ENCODE results near the gene CDC6.

Gene CDC6

GRCh38 chr17:40321524-40321929, 33.8 kb downstream of the CDC6 start:
- H3K9ac ChIP-seq (ENCODE audit: low read length in 5 of 5) = peak overlapping the region in 4 of 5 donors; percentile 1 to 64 (median 48)
- H3K4me3 ChIP-seq (ENCODE audit: low read depth in 1 of 5, low read length in 5 of 5) = peak overlapping the region; percentile 50 to 86 (median 63)
- peak overlapping the region; percentile 88 for H3K27ac ChIP-seq (ENCODE audit: low read depth, low read length)

GRCh38 chr17:40321961-40322357, 34.3 kb downstream of the CDC6 start:
- Histone ChIP-seq H3K4me3 (ENCODE audit: low read depth in 1 of 5, low read length in 5 of 5) (peak overlapping the region; percentile 50 to 86 (median 63)), H3K36me3 (ENCODE audit: control insufficient read depth in 5 of 5, insufficient read depth in 5 of 5, low read length in 5 of 5) (no peaks in the 10 kb centered on the region), H3K9ac (ENCODE audit: low read length in 5 of 5) (peak overlapping the region in 4 of 5 donors; percentile 50 to 71 (median 60)), H3K27ac (ENCODE audit: low read depth, low read length) (peak overlapping the region; percentile 88), H3K27me3 (ENCODE audit: control insufficient read depth in 5 of 5, insufficient read depth in 4 of 5, low read length in 5 of 5) (peaks cover 0 to 4% (median 0%) of the 10 kb centered on the region in 5 donors), H3K9me3 (ENCODE audit: control insufficient read depth in 5 of 5, low read length in 5 of 5) (no peaks in the 10 kb centered on the region), H3K4me1 (ENCODE audit: control insufficient read depth in 5 of 5, insufficient read depth in 5 of 5, low read length in 5 of 5) (peaks cover 41 to 96% (median 91%) of the 10 kb centered on the region in 5 donors)

More at GRCh38 chr17:40321524-40321929, 33.8 kb downstream of the CDC6 start:
- Histone ChIP-seq H3K4me1 (ENCODE audit: control insufficient read depth in 5 of 5, insufficient read depth in 5 of 5, low read length in 5 of 5) (peaks cover 37 to 96% (median 91%) of the 10 kb centered on the region in 5 donors), H3K27me3 (ENCODE audit: control insufficient read depth in 5 of 5, insufficient read depth in 4 of 5, low read length in 5 of 5) (peaks cover 0 to 4% (median 0%) of the 10 kb centered on the region in 5 donors), H3K36me3 (ENCODE audit: control insufficient read depth in 5 of 5, insufficient read depth in 5 of 5, low read length in 5 of 5) (no peaks in the 10 kb centered on the region), H3K9me3 (ENCODE audit: control insufficient read depth in 5 of 5, low read length in 5 of 5) (no peaks in the 10 kb centered on the region)

- H3K9ac ChIP-seq (ENCODE audit: low read length in 5 of 5) = peak overlapping the region in 4 of 5 donors; percentile 50 to 71 (median 60)
- H3K27ac ChIP-seq (ENCODE audit: low read depth, low read length) = peak overlapping the region; percentile 88
These were observed 35.0 kb downstream of the CDC6 start for GRCh38 chr17:40322358-40323315.

GRCh38 chr17:40323391-40324381, 36.0 kb downstream of the CDC6 start:
- Histone ChIP-seq H3K27ac (ENCODE audit: low read depth, low read length) (peak overlapping the region; percentile 95), H3K4me3 (ENCODE audit: low read depth in 1 of 5, low read length in 5 of 5) (peak overlapping the region; percentile 41 to 86 (median 63)), H3K27me3 (ENCODE audit: control insufficient read depth in 5 of 5, insufficient read depth in 4 of 5, low read length in 5 of 5) (no peaks in the 10 kb centered on the region), H3K9ac (ENCODE audit: low read length in 5 of 5) (peak overlapping the region; percentile 22 to 71 (median 62)), H3K36me3 (ENCODE audit: control insufficient read depth in 5 of 5, insufficient read depth in 5 of 5, low read length in 5 of 5) (no peaks in the 10 kb centered on the region), H3K4me1 (ENCODE audit: control insufficient read depth in 5 of 5, insufficient read depth in 5 of 5, low read length in 5 of 5) (peaks cover 42 to 99% (median 97%) of the 10 kb centered on the region in 5 donors), H3K9me3 (ENCODE audit: control insufficient read depth in 5 of 5, low read length in 5 of 5) (no peaks in the 10 kb centered on the region)

More at GRCh38 chr17:40322358-40323315, 35.0 kb downstream of the CDC6 start:
- Histone ChIP-seq H3K4me3 (ENCODE audit: low read depth in 1 of 5, low read length in 5 of 5) (peak overlapping the region; percentile 50 to 86 (median 63)), H3K27me3 (ENCODE audit: control insufficient read depth in 5 of 5, insufficient read depth in 4 of 5, low read length in 5 of 5) (peaks cover 0 to 3% (median 0%) of the 10 kb centered on the region in 5 donors), H3K36me3 (ENCODE audit: control insufficient read depth in 5 of 5, insufficient read depth in 5 of 5, low read length in 5 of 5) (no peaks in the 10 kb centered on the region), H3K4me1 (ENCODE audit: control insufficient read depth in 5 of 5, insufficient read depth in 5 of 5, low read length in 5 of 5) (peaks cover 44 to 96% (median 91%) of the 10 kb centered on the region in 5 donors), H3K9me3 (ENCODE audit: control insufficient read depth in 5 of 5, low read length in 5 of 5) (no peaks in the 10 kb centered on the region)

- Histone ChIP-seq H3K9me3 (ENCODE audit: control insufficient read depth in 5 of 5, low read length in 5 of 5) (no peaks in the 10 kb centered on the region), H3K27me3 (ENCODE audit: control insufficient read depth in 5 of 5, insufficient read depth in 4 of 5, low read length in 5 of 5) (no peaks in the 10 kb centered on the region), H3K4me3 (ENCODE audit: low read depth in 1 of 5, low read length in 5 of 5) (peak overlapping the region in 2 of 5 donors; percentile 2 to 29), H3K27ac (ENCODE audit: low read depth, low read length) (peak overlapping the region; percentile 95), H3K36me3 (ENCODE audit: control insufficient read depth in 5 of 5, insufficient read depth in 5 of 5, low read length in 5 of 5) (no peaks in the 10 kb centered on the region), H3K4me1 (ENCODE audit: control insufficient read depth in 5 of 5, insufficient read depth in 5 of 5, low read length in 5 of 5) (peaks cover 43 to 99% (median 96%) of the 10 kb centered on the region in 5 donors), H3K9ac (ENCODE audit: low read length in 5 of 5) (peak overlapping the region in 2 of 5 donors; percentile 54 to 57)
These were observed 37.7 kb downstream of the CDC6 start for GRCh38 chr17:40325156-40326013.

- peaks cover 0 to 4% (median 0%) of the 10 kb centered on the region in 5 donors for H3K36me3 ChIP-seq (ENCODE audit: control insufficient read depth in 5 of 5, insufficient read depth in 5 of 5, low read length in 5 of 5)
- H3K27me3 ChIP-seq (ENCODE audit: control insufficient read depth in 5 of 5, insufficient read depth in 4 of 5, low read length in 5 of 5) = no peaks in the 10 kb centered on the region
- H3K9ac ChIP-seq (ENCODE audit: low read length in 5 of 5) = peak overlapping the region in 4 of 5 donors; percentile 28 to 57 (median 48)
- H3K4me3 ChIP-seq (ENCODE audit: low read depth in 1 of 5, low read length in 5 of 5) = peak overlapping the region; percentile 8 to 27 (median 22)
- peaks cover 41 to 99% (median 96%) of the 10 kb centered on the region in 5 donors for H3K4me1 ChIP-seq (ENCODE audit: control insufficient read depth in 5 of 5, insufficient read depth in 5 of 5, low read length in 5 of 5)
- peak overlapping the region; percentile 90 for H3K27ac ChIP-seq (ENCODE audit: low read depth, low read length)
- H3K9me3 ChIP-seq (ENCODE audit: control insufficient read depth in 5 of 5, low read length in 5 of 5) = no peaks in the 10 kb centered on the region
These were observed 38.5 kb downstream of the CDC6 start for GRCh38 chr17:40326014-40326831.

- peak overlapping the region in 4 of 5 donors; percentile 28 to 57 (median 48) for H3K9ac ChIP-seq (ENCODE audit: low read length in 5 of 5)
- H3K9me3 ChIP-seq (ENCODE audit: control insufficient read depth in 5 of 5, low read length in 5 of 5) = no peaks in the 10 kb centered on the region
- no peaks in the 10 kb centered on the region for H3K27me3 ChIP-seq (ENCODE audit: control insufficient read depth in 5 of 5, insufficient read depth in 4 of 5, low read length in 5 of 5)
- H3K4me3 ChIP-seq (ENCODE audit: low read depth in 1 of 5, low read length in 5 of 5) = peak overlapping the region in 4 of 5 donors; percentile 20 to 27 (median 24)
- H3K27ac ChIP-seq (ENCODE audit: low read depth, low read length) = peak overlapping the region; percentile 90
- H3K36me3 ChIP-seq (ENCODE audit: control insufficient read depth in 5 of 5, insufficient read depth in 5 of 5, low read length in 5 of 5) = peaks cover 0 to 10% (median 0%) of the 10 kb centered on the region in 5 donors
- peaks cover 45 to 99% (median 96%) of the 10 kb centered on the region in 5 donors for H3K4me1 ChIP-seq (ENCODE audit: control insufficient read depth in 5 of 5, insufficient read depth in 5 of 5, low read length in 5 of 5)
These were observed 39.1 kb downstream of the CDC6 start for GRCh38 chr17:40326832-40327199.

- Histone ChIP-seq H3K27ac (ENCODE audit: low read depth, low read length) (peak overlapping the region; percentile 90), H3K36me3 (ENCODE audit: control insufficient read depth in 5 of 5, insufficient read depth in 5 of 5, low read length in 5 of 5) (peaks cover 0 to 10% (median 0%) of the 10 kb centered on the region in 5 donors), H3K9ac (ENCODE audit: low read length in 5 of 5) (peak overlapping the region in 2 of 5 donors; percentile 54 to 57), H3K27me3 (ENCODE audit: control insufficient read depth in 5 of 5, insufficient read depth in 4 of 5, low read length in 5 of 5) (no peaks in the 10 kb centered on the region), H3K9me3 (ENCODE audit: control insufficient read depth in 5 of 5, low read length in 5 of 5) (no peaks in the 10 kb centered on the region), H3K4me3 (ENCODE audit: low read depth in 1 of 5, low read length in 5 of 5) (peak overlapping the region in 1 of 5 donors; percentile 40), H3K4me1 (ENCODE audit: control insufficient read depth in 5 of 5, insufficient read depth in 5 of 5, low read length in 5 of 5) (peaks cover 46 to 99% (median 96%) of the 10 kb centered on the region in 5 donors)
These were observed 39.6 kb downstream of the CDC6 start for GRCh38 chr17:40327244-40327729.

Measured in subcutaneous abdominal adipose tissue (tissue), 5 donors.